ENCODE data around the gene PTCHD4.

Gene PTCHD4

GRCh38 chr6:48068278-48069251 lies 42.4 kb downstream of the PTCHD4 start:
- H3K4me3 ChIP-seq (ENCODE audit: low read depth, low read length): no peak overlapping the region
- TF ChIP-seq CTCF (IDR thresholded peaks at IDR 0.05; ENCODE audit: borderline replicate concordance, insufficient read depth, low read depth, low read length): no peak

- H3K4me3 ChIP-seq (ENCODE audit: low read depth, low read length): no peak overlapping the region
- no peak for TF ChIP-seq CTCF (IDR thresholded peaks at IDR 0.05; ENCODE audit: borderline replicate concordance, insufficient read depth, low read depth, low read length)
These were observed 43.1 kb downstream of the PTCHD4 start for GRCh38 chr6:48067886-48068277.

GRCh38 chr6:48067148-48067712 lies 43.8 kb downstream of the PTCHD4 start:
- TF ChIP-seq CTCF (IDR thresholded peaks at IDR 0.05; ENCODE audit: borderline replicate concordance, insufficient read depth, low read depth, low read length): no peak
- no peak overlapping the region for H3K4me3 ChIP-seq (ENCODE audit: low read depth, low read length)

- no peak overlapping the region for H3K4me3 ChIP-seq (ENCODE audit: low read depth, low read length)
- no peak for TF ChIP-seq CTCF (IDR thresholded peaks at IDR 0.05; ENCODE audit: borderline replicate concordance, insufficient read depth, low read depth, low read length)
These were observed 49.6 kb downstream of the PTCHD4 start for GRCh38 chr6:48061265-48061990.

Data from GM12875 (cell line).